SK-N-SH treated with all-trans-retinoic acid at 6 μM for 48 hours (cell line): ENCODE results near the gene SYNE1.

ENCODE experiments used
- ATAC-seq: fragments of 200-7000 bp; cut with Tn5 transposase; 3 replicates; pipeline ENCODE4 v1.9.1; 2020; ENCODE audit warnings: mild to moderate bottlenecking, moderate library complexity
- ARNTL ChIP-seq: fragments of 450-650 bp; formaldehyde crosslinking; IDR thresholded peaks from 2 replicates; pipeline ENCODE4 v1.5.0; 2020; ENCODE audit warnings: low read depth, mild to moderate bottlenecking, moderate library complexity, borderline replicate concordance
- BACH2 ChIP-seq: fragments of 250-450 bp; sonication (Bioruptor Pico); IDR thresholded peaks from 2 replicates; pipeline ENCODE4 v1.9.0; 2021; ENCODE audit warnings: mild to moderate bottlenecking, borderline replicate concordance
- CREB5 ChIP-seq: fragments of 250-450 bp; sonication (Bioruptor Pico); IDR thresholded peaks from 2 replicates; pipeline ENCODE4 v1.5.1; 2020; ENCODE audit warnings: low read depth, mild to moderate bottlenecking, moderate library complexity
- CSDC2 ChIP-seq: fragments of 250-450 bp; sonication (Bioruptor Pico); IDR thresholded peaks from 2 replicates; pipeline ENCODE4 v1.5.0; 2020; ENCODE audit warnings: mild to moderate bottlenecking, moderate library complexity
- ESRRG ChIP-seq: fragments of 250-450 bp; sonication (Bioruptor Pico); IDR thresholded peaks from 2 replicates; pipeline ENCODE4 v1.6.1; 2021; ENCODE audit warnings: mild to moderate bottlenecking
- GLIS3 ChIP-seq: fragments of 250-450 bp; sonication (Bioruptor Pico); IDR thresholded peaks from 2 replicates; pipeline ENCODE4 v1.5.0; 2020; ENCODE audit warnings: mild to moderate bottlenecking, moderate library complexity
- ISL1 ChIP-seq: fragments of 250-450 bp; sonication (Bioruptor Pico); IDR thresholded peaks from 2 replicates; pipeline ENCODE4 v2.1.2; 2022; ENCODE audit warnings: mild to moderate bottlenecking, moderate library complexity
- OSR1 ChIP-seq: fragments of 250-450 bp; sonication (Bioruptor Pico); IDR thresholded peaks from 2 replicates; pipeline ENCODE4 v1.8.0; 2022; ENCODE audit warnings: moderate library complexity, mild to moderate bottlenecking, inconsistent platforms
- PPARA ChIP-seq: fragments of 250-450 bp; sonication (Bioruptor Pico); IDR thresholded peaks from 2 replicates; pipeline ENCODE4 v1.5.0; 2020; ENCODE audit warnings: mild to moderate bottlenecking, borderline replicate concordance
- RARB ChIP-seq: fragments of 250-450 bp; sonication (Bioruptor Pico); IDR thresholded peaks from 2 replicates; pipeline ENCODE4 v1.8.0; 2021; ENCODE audit warnings: mild to moderate bottlenecking, moderate library complexity
- SNAI2 ChIP-seq: fragments of 250-450 bp; sonication (Bioruptor Pico); IDR thresholded peaks from 2 replicates; pipeline ENCODE4 v1.5.0; 2020; ENCODE audit warnings: mild to moderate bottlenecking, moderate library complexity
- TCF4 ChIP-seq: fragments of 250-450 bp; sonication (Bioruptor Pico); IDR thresholded peaks from 2 replicates; pipeline ENCODE4 v1.8.0; 2021; ENCODE audit warnings: mild to moderate bottlenecking, moderate library complexity, borderline replicate concordance
- TOX ChIP-seq: fragments of 250-450 bp; sonication (Bioruptor Pico); IDR thresholded peaks from 2 replicates; pipeline ENCODE4 v1.8.0; 2021; ENCODE audit warnings: mild to moderate bottlenecking, moderate library complexity, borderline replicate concordance
- ZC3H10 ChIP-seq: fragments of 250-450 bp; sonication (Bioruptor Pico); IDR thresholded peaks from 2 replicates; pipeline ENCODE4 v1.5.1; 2021; ENCODE audit warnings: mild to moderate bottlenecking, moderate library complexity
- ZFP3 ChIP-seq: fragments of 250-450 bp; sonication (Bioruptor Pico); IDR thresholded peaks from 2 replicates; pipeline ENCODE4 v1.5.0; 2020; ENCODE audit warnings: mild to moderate bottlenecking, moderate library complexity
- ZFP30 ChIP-seq: fragments of 450-650 bp; formaldehyde crosslinking; IDR thresholded peaks from 2 replicates; pipeline ENCODE4 v1.5.0; 2022; ENCODE audit warnings: mild to moderate bottlenecking, moderate library complexity
- ZNF565 ChIP-seq: fragments of 450-650 bp; formaldehyde crosslinking; conservative IDR thresholded peaks from 2 replicates; pipeline ENCODE4 v1.5.0; 2020; ENCODE audit warnings: low read depth, mild to moderate bottlenecking, moderate library complexity
- ZNF70 ChIP-seq: fragments of 450-650 bp; formaldehyde crosslinking; IDR thresholded peaks from 2 replicates; pipeline ENCODE4 v1.5.0; 2020; ENCODE audit warnings: mild to moderate bottlenecking, moderate library complexity
- ZNF8 ChIP-seq: fragments of 450-650 bp; formaldehyde crosslinking; IDR thresholded peaks from 2 replicates; pipeline ENCODE4 v1.5.0; 2020; ENCODE audit warnings: mild to moderate bottlenecking, moderate library complexity
- TF ChIP-seq, protein P1 (sequence below): fragments of 250-450 bp; sonication (Bioruptor Pico); IDR thresholded peaks from 2 replicates; pipeline ENCODE4 v1.8.0; 2021; ENCODE audit warnings: low read depth, mild to moderate bottlenecking, moderate library complexity, borderline replicate concordance
- TF ChIP-seq, protein P2 (sequence below): fragments of 250-450 bp; sonication (Bioruptor Pico); IDR thresholded peaks from 2 replicates; pipeline ENCODE4 v1.5.1; 2021; ENCODE audit warnings: mild to moderate bottlenecking, moderate library complexity
- TF ChIP-seq, protein P3 (sequence below): fragments of 250-450 bp; sonication (Bioruptor Pico); IDR thresholded peaks from 2 replicates; pipeline ENCODE4 v1.8.0; 2020; ENCODE audit warnings: mild to moderate bottlenecking, moderate library complexity, borderline replicate concordance

The SYNE1 gene

DNA sequence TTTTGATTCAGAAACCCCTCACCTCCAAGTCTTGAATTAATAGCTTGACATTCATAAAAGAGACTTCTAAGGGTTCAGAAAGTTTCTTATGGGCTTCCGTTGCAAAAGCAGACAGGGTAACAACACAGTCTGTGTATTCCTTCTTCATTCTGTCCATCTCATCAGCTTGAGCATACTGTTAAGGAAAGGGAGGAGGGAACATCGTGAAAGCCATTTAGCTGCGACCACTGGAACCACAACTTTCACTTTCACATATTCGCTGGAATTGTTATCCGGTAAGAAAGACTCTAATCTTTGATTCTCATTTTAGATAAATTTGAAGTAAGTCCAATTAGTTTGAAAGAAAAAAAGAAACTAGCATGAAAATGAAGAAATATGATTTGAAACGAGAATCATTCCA lies 174.4 kb downstream of the SYNE1 start (continued):
- TF ChIP-seq GLIS3 (CRISPR knock-in tag) (no peak), CSDC2 (no peak), OSR1 (CRISPR knock-in tag) (no peak), ISL1 (CRISPR knock-in tag) (no peak), ZNF70 (no peak), ZFP3 (CRISPR knock-in tag) (no peak)

DNA sequence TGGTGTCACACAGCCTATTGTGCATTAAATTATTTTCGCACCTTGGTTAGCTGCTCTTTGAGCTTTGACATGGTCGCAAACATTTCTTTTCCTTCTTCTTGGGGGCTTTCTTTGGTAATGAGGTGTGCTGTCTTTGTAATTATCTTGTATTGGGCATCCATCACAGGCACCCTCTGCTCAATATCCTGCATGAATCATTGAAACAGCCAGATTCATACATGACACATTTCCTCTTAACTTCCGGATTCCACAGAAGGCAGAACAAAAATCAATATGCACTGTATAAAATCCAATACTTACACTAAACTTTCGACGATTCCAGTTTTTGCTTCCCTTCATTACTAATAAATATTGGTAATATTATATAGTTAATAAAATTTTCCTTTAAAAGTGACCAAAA lies 175.6 kb downstream of the SYNE1 start:
- ATAC-seq: no peak
- no peak for TF ChIP-seq PPARA
- no peak for TF ChIP-seq TOX (CRISPR knock-in tag)
- TF ChIP-seq ARNTL (CRISPR knock-in tag): no peak
- TF ChIP-seq, protein P1, sequence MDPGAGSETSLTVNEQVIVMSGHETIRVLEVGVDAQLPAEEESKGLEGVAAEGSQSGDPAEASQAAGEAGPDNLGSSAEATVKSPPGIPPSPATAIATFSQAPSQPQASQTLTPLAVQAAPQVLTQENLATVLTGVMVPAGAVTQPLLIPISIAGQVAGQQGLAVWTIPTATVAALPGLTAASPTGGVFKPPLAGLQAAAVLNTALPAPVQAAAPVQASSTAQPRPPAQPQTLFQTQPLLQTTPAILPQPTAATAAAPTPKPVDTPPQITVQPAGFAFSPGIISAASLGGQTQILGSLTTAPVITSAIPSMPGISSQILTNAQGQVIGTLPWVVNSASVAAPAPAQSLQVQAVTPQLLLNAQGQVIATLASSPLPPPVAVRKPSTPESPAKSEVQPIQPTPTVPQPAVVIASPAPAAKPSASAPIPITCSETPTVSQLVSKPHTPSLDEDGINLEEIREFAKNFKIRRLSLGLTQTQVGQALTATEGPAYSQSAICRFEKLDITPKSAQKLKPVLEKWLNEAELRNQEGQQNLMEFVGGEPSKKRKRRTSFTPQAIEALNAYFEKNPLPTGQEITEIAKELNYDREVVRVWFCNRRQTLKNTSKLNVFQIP (CRISPR knock-in tag): no peak
- TF ChIP-seq, protein P2, sequence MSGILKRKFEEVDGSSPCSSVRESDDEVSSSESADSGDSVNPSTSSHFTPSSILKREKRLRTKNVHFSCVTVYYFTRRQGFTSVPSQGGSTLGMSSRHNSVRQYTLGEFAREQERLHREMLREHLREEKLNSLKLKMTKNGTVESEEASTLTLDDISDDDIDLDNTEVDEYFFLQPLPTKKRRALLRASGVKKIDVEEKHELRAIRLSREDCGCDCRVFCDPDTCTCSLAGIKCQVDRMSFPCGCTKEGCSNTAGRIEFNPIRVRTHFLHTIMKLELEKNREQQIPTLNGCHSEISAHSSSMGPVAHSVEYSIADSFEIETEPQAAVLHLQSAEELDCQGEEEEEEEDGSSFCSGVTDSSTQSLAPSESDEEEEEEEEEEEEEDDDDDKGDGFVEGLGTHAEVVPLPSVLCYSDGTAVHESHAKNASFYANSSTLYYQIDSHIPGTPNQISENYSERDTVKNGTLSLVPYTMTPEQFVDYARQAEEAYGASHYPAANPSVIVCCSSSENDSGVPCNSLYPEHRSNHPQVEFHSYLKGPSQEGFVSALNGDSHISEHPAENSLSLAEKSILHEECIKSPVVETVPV (CRISPR knock-in tag): no peak
- TF ChIP-seq ESRRG: no peak
- no peak for TF ChIP-seq ZNF8 (CRISPR knock-in tag)
- no peak for TF ChIP-seq CSDC2
- TF ChIP-seq ZNF565 (CRISPR knock-in tag): no peak

GRCh38 chr6:152458648-152459644 lies 178.2 kb downstream of the SYNE1 start:
- no peak for ATAC-seq
- no peak for TF ChIP-seq ESRRG
- TF ChIP-seq PPARA: no peak
- no peak for TF ChIP-seq ZFP3 (CRISPR knock-in tag)
- TF ChIP-seq CREB5 (CRISPR knock-in tag): no peak
- TF ChIP-seq TOX (CRISPR knock-in tag): no peak

DNA sequence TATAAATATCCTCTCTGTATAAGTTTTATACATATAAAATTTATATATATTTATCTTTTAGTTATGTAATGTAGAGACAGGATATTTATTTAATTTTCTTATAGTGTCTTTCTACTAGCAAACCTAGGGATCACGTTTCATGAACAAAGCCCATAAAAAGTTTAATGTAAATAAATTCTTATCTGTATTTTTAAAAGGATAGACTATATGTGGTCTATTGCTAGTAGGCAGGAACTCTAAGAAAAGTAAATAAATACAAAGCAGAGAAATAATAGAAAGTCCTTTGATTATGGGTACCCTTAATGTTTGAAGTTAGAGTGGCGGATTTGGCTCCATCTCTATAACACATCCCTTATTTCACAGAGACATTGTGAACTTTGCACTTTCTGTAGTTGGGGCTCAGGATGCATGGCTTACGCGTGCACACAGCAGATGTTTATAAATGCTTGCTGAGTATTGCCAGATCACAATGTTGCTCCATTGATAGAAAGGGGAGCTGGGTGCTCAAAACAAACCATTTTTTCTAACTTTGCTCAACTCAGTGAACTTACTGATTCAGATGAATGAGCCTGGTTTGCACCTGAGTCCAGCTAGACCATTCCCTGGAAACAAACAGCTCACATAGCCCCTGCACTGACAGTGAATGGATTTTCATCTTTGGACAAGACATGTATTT lies 179.1 kb downstream of the SYNE1 start:
- ATAC-seq: no peak
- TF ChIP-seq ZC3H10 (CRISPR knock-in tag) (no peak), PPARA (no peak), TOX (CRISPR knock-in tag) (no peak), ESRRG (no peak), ZNF565 (CRISPR knock-in tag) (no peak), ARNTL (CRISPR knock-in tag) (no peak), GLIS3 (CRISPR knock-in tag) (no peak), RARB (CRISPR knock-in tag) (no peak), ISL1 (CRISPR knock-in tag) (no peak), ZFP30 (no peak), BACH2 (CRISPR knock-in tag) (no peak), CREB5 (CRISPR knock-in tag) (no peak), OSR1 (CRISPR knock-in tag) (no peak), ZFP3 (CRISPR knock-in tag) (no peak), ZNF8 (CRISPR knock-in tag) (no peak), TCF4 (no peak), SNAI2 (CRISPR knock-in tag) (no peak), ZNF70 (no peak)
- TF ChIP-seq, protein P2 (CRISPR knock-in tag): no peak
- TF ChIP-seq, protein P3, sequence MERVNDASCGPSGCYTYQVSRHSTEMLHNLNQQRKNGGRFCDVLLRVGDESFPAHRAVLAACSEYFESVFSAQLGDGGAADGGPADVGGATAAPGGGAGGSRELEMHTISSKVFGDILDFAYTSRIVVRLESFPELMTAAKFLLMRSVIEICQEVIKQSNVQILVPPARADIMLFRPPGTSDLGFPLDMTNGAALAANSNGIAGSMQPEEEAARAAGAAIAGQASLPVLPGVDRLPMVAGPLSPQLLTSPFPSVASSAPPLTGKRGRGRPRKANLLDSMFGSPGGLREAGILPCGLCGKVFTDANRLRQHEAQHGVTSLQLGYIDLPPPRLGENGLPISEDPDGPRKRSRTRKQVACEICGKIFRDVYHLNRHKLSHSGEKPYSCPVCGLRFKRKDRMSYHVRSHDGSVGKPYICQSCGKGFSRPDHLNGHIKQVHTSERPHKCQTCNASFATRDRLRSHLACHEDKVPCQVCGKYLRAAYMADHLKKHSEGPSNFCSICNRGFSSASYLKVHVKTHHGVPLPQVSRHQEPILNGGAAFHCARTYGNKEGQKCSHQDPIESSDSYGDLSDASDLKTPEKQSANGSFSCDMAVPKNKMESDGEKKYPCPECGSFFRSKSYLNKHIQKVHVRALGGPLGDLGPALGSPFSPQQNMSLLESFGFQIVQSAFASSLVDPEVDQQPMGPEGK: no peak
